Muscle layer of duodenum (tissue), 2 donors: ENCODE measurements around the gene COX7A2.

Experiments used
- H3K27ac ChIP-seq: one replicate; pipeline ENCODE4 v1.7.0; 2013; ENCODE audit warnings: mild to moderate bottlenecking, low read length
- H3K27me3 ChIP-seq: one replicate; pipeline ENCODE4 v1.7.0; 2013; ENCODE audit warnings: low read depth, mild to moderate bottlenecking, control low read depth, low read length
- H3K36me3 ChIP-seq, 2 donors: one replicate each; pipeline ENCODE4 v1.7.0; 2013; ENCODE audit warnings: low read length in 2 of 2, control low read depth in 1 of 2, mild to moderate bottlenecking in 1 of 2; ENCODE audit not compliant: insufficient read depth in 2 of 2, control insufficient read depth in 1 of 2
- H3K4me1 ChIP-seq, 2 donors: one replicate each; pipeline ENCODE4 v1.7.0; 2013; ENCODE audit warnings: low read length in 2 of 2, mild to moderate bottlenecking in 2 of 2, control low read depth in 1 of 2, moderate library complexity in 1 of 2; ENCODE audit not compliant: insufficient read depth in 2 of 2, control insufficient read depth in 1 of 2
- H3K4me3 ChIP-seq, 2 donors: one replicate each; pipeline ENCODE4 v1.7.0; 2013; ENCODE audit warnings: low read length in 2 of 2, low read depth in 1 of 2, mild to moderate bottlenecking in 1 of 2
- H3K9me3 ChIP-seq, 2 donors: one replicate each; pipeline ENCODE4 v1.7.0; 2013; ENCODE audit warnings: low read length in 2 of 2, control low read depth in 1 of 2, mild to moderate bottlenecking in 1 of 2; ENCODE audit not compliant: control insufficient read depth in 1 of 2
- donor health status: healthy.

Gene COX7A2

GRCh38 chr6:75268121-75268987 lies 24.8 kb upstream of the COX7A2 start:
- H3K9me3 ChIP-seq = peaks cover 0 to 6% of the 10 kb centered on the region in 2 donors
- peak overlapping the region; percentile 66 for H3K27ac ChIP-seq
- peaks cover 8 to 27% of the 10 kb centered on the region in 2 donors for H3K4me1 ChIP-seq

GRCh38 chr6:75267461-75267860 lies 23.9 kb upstream of the COX7A2 start:
- no peaks in the 10 kb centered on the region for H3K27me3 ChIP-seq
- H3K36me3 ChIP-seq = peaks cover 8 to 14% of the 10 kb centered on the region in 2 donors
- peaks cover 0 to 2% of the 10 kb centered on the region in 2 donors for H3K9me3 ChIP-seq
- H3K27ac ChIP-seq = peak overlapping the region; percentile 4
- peaks cover 8 to 22% of the 10 kb centered on the region in 2 donors for H3K4me1 ChIP-seq
- no peak overlapping the region for H3K4me3 ChIP-seq

More at GRCh38 chr6:75268121-75268987, 24.8 kb upstream of the COX7A2 start:
- Histone ChIP-seq H3K4me3 (peak overlapping the region in 1 of 2 donors; percentile 12), H3K36me3 (peaks cover 8 to 9% of the 10 kb centered on the region in 2 donors), H3K27me3 (no peaks in the 10 kb centered on the region)

- Histone ChIP-seq H3K36me3 (peaks cover 6 to 14% of the 10 kb centered on the region in 2 donors), H3K27me3 (no peaks in the 10 kb centered on the region), H3K9me3 (no peaks in the 10 kb centered on the region), H3K27ac (no peak overlapping the region), H3K4me1 (peaks cover 8 to 22% of the 10 kb centered on the region in 2 donors), H3K4me3 (no peak overlapping the region)
Measured at GRCh38 chr6:75266716-75267291, 23.2 kb upstream of the COX7A2 start.

- Histone ChIP-seq H3K4me1 (peaks cover 5 to 19% of the 10 kb centered on the region in 2 donors), H3K4me3 (no peak overlapping the region), H3K27ac (no peak overlapping the region), H3K27me3 (no peaks in the 10 kb centered on the region), H3K36me3 (peaks cover 27 to 28% of the 10 kb centered on the region in 2 donors), H3K9me3 (no peaks in the 10 kb centered on the region)
Measured at GRCh38 chr6:75263401-75263750, 19.8 kb upstream of the COX7A2 start.

GRCh38 chr6:75262716-75263400 lies 19.3 kb upstream of the COX7A2 start:
- Histone ChIP-seq H3K4me3 (no peak overlapping the region), H3K9me3 (no peaks in the 10 kb centered on the region), H3K36me3 (peaks cover 30 to 31% of the 10 kb centered on the region in 2 donors), H3K4me1 (peaks cover 3 to 13% of the 10 kb centered on the region in 2 donors), H3K27me3 (no peaks in the 10 kb centered on the region), H3K27ac (no peak overlapping the region)

- Histone ChIP-seq H3K9me3 (no peaks in the 10 kb centered on the region), H3K4me3 (no peak overlapping the region), H3K36me3 (peaks cover 36 to 45% of the 10 kb centered on the region in 2 donors), H3K27ac (no peak overlapping the region), H3K4me1 (peaks cover 0 to 2% of the 10 kb centered on the region in 2 donors), H3K27me3 (no peaks in the 10 kb centered on the region)
Measured at GRCh38 chr6:75261299-75261698, 17.7 kb upstream of the COX7A2 start.

- H3K27ac ChIP-seq = no peak overlapping the region
- no peak overlapping the region for H3K4me3 ChIP-seq
- no peaks in the 10 kb centered on the region for H3K4me1 ChIP-seq
- no peaks in the 10 kb centered on the region for H3K9me3 ChIP-seq
- no peaks in the 10 kb centered on the region for H3K27me3 ChIP-seq
- peaks cover 36 to 52% of the 10 kb centered on the region in 2 donors for H3K36me3 ChIP-seq
Measured at GRCh38 chr6:75257343-75258087, 13.9 kb upstream of the COX7A2 start.

GRCh38 chr6:75250552-75250951 lies 7.0 kb upstream of the COX7A2 start:
- H3K4me3 ChIP-seq = no peak overlapping the region

GRCh38 chr6:75249837-75250236 lies 6.2 kb upstream of the COX7A2 start:
- Histone ChIP-seq H3K9me3 (no peaks in the 10 kb centered on the region), H3K27me3 (no peaks in the 10 kb centered on the region), H3K4me3 (no peak overlapping the region), H3K36me3 (peaks cover 0 to 14% of the 10 kb centered on the region in 2 donors), H3K27ac (no peak overlapping the region), H3K4me1 (no peaks in the 10 kb centered on the region)

More at GRCh38 chr6:75250552-75250951, 7.0 kb upstream of the COX7A2 start:
- H3K27me3 ChIP-seq = no peaks in the 10 kb centered on the region
- H3K27ac ChIP-seq = no peak overlapping the region
- no peaks in the 10 kb centered on the region for H3K4me1 ChIP-seq
- H3K9me3 ChIP-seq = no peaks in the 10 kb centered on the region
- H3K36me3 ChIP-seq = peaks cover under 1 to 18% of the 10 kb centered on the region in 2 donors

- Histone ChIP-seq H3K4me3 (no peak overlapping the region), H3K36me3 (no peaks in the 10 kb centered on the region), H3K27ac (no peak overlapping the region), H3K4me1 (peaks cover 0 to 17% of the 10 kb centered on the region in 2 donors), H3K27me3 (no peaks in the 10 kb centered on the region), H3K9me3 (no peaks in the 10 kb centered on the region)
Measured at GRCh38 chr6:75246386-75246785, 2.8 kb upstream of the COX7A2 start.
